WTC11 (cell line): Measurements from ENCODE around the gene ADGRG7. TPM values are rescaled to one million over a fixed set of nuclear protein-coding genes. Genes with fewer than 3 reads are reported as not detected.

Experiments
- ATF1 ChIP-seq: sonication (generic); formaldehyde crosslinking; IDR thresholded peaks from 2 replicates; pipeline ENCODE4 v1.8.1; 2023; ENCODE audit warnings: mild to moderate bottlenecking, moderate library complexity, missing genetic modification reagents
- FOXJ3 ChIP-seq: sonication (generic); formaldehyde crosslinking; IDR thresholded peaks from 2 replicates; pipeline ENCODE4 v1.9.0; 2021; ENCODE audit warnings: missing genetic modification reagents, mild to moderate bottlenecking, borderline replicate concordance
- FOXK1 ChIP-seq: sonication (generic); formaldehyde crosslinking; IDR thresholded peaks from 2 replicates; pipeline ENCODE4 v1.8.0; 2022; ENCODE audit warnings: mild to moderate bottlenecking, moderate library complexity, missing genetic modification reagents
- JAZF1 ChIP-seq: fragments of 250-450 bp; sonication (Bioruptor Pico); IDR thresholded peaks from 2 replicates; pipeline ENCODE4 v1.9.0; 2021; ENCODE audit warnings: moderate library complexity, mild to moderate bottlenecking, inconsistent platforms
- NFYB ChIP-seq: sonication (generic); formaldehyde crosslinking; conservative IDR thresholded peaks from 2 replicates; pipeline ENCODE4 v1.8.0; 2022; ENCODE audit warnings: low read depth, missing genetic modification reagents
- OVOL2 ChIP-seq: fragments of 250-450 bp; sonication (Bioruptor Pico); IDR thresholded peaks from 2 replicates; pipeline ENCODE4 v1.9.0; 2021; ENCODE audit warnings: mild to moderate bottlenecking, borderline replicate concordance
- RELA ChIP-seq: sonication (generic); formaldehyde crosslinking; IDR thresholded peaks from 2 replicates; pipeline ENCODE4 v1.8.1; 2022; ENCODE audit warnings: missing genetic modification reagents, mild to moderate bottlenecking, borderline replicate concordance
- SOX15 ChIP-seq: fragments of 250-450 bp; sonication (Bioruptor Pico); IDR thresholded peaks from 2 replicates; pipeline ENCODE4 v1.9.0; 2021; ENCODE audit warnings: mild to moderate bottlenecking
- ZNF121 ChIP-seq: sonication (generic); formaldehyde crosslinking; IDR thresholded peaks from 2 replicates; pipeline ENCODE4 v1.8.0; 2023; ENCODE audit warnings: missing genetic modification reagents
- ZNF232 ChIP-seq: sonication (generic); formaldehyde crosslinking; IDR thresholded peaks from 2 replicates; pipeline ENCODE4 v1.8.0; 2022; ENCODE audit warnings: mild to moderate bottlenecking, missing genetic modification reagents
- ZNF263 ChIP-seq: sonication (generic); formaldehyde crosslinking; IDR thresholded peaks from 2 replicates; pipeline ENCODE4 v1.8.1; 2022; ENCODE audit warnings: low read depth, mild to moderate bottlenecking, moderate library complexity, missing genetic modification reagents
- ZNF396 ChIP-seq: fragments of 250-450 bp; sonication (Bioruptor Pico); IDR thresholded peaks from 2 replicates; pipeline ENCODE4 v1.8.0; 2021; ENCODE audit warnings: mild to moderate bottlenecking, moderate library complexity, borderline replicate concordance
- ZNF423 ChIP-seq: fragments of 250-450 bp; sonication (Bioruptor Pico); IDR thresholded peaks from 2 replicates; pipeline ENCODE4 v2.1.2; 2022; ENCODE audit warnings: mild to moderate bottlenecking, moderate library complexity
- ZNF671 ChIP-seq: fragments of 250-450 bp; sonication (Bioruptor Pico); IDR thresholded peaks from 2 replicates; pipeline ENCODE4 v1.8.0; 2021; ENCODE audit warnings: mild to moderate bottlenecking
- total RNA-seq: library from RNA; stranded (reverse); gene quantifications from 3 replicates; pipeline ENCODE4 v1.2.3, GENCODE V29; 2021
- TF ChIP-seq, protein P1 (sequence below): fragments of 250-450 bp; sonication (Bioruptor Pico); IDR thresholded peaks from 2 replicates; pipeline ENCODE4 v1.9.0; 2021; ENCODE audit warnings: mild to moderate bottlenecking
- TF ChIP-seq, protein P2 (sequence below): sonication (generic); formaldehyde crosslinking; IDR thresholded peaks from 2 replicates; pipeline ENCODE4 v1.8.0; 2023; ENCODE audit warnings: mild to moderate bottlenecking, missing genetic modification reagents
- TF ChIP-seq, protein P3 (sequence below): fragments of 250-450 bp; sonication (Bioruptor Pico); conservative IDR thresholded peaks from 2 replicates; pipeline ENCODE4 v1.9.0; 2021; ENCODE audit warnings: mild to moderate bottlenecking
- TF ChIP-seq, protein P4 (sequence below): sonication (generic); formaldehyde crosslinking; conservative IDR thresholded peaks from 2 replicates; pipeline ENCODE4 v1.8.1; 2022; ENCODE audit warnings: mild to moderate bottlenecking, missing genetic modification reagents
- TF ChIP-seq, protein P5 (sequence below): fragments of 250-450 bp; sonication (Bioruptor Pico); IDR thresholded peaks from 2 replicates; pipeline ENCODE4 v1.9.0; 2021; ENCODE audit warnings: mild to moderate bottlenecking
- TF ChIP-seq, protein P6 (sequence below): sonication (generic); formaldehyde crosslinking; IDR thresholded peaks from 2 replicates; pipeline ENCODE4 v1.8.1; 2023; ENCODE audit warnings: mild to moderate bottlenecking, missing genetic modification reagents, borderline replicate concordance
- TF ChIP-seq, protein P7 (sequence below): sonication (generic); formaldehyde crosslinking; IDR thresholded peaks from 2 replicates; pipeline ENCODE4 v1.8.1; 2023; ENCODE audit warnings: mild to moderate bottlenecking, missing genetic modification reagents, moderate library complexity
- TF ChIP-seq, protein P8 (sequence below): fragments of 250-450 bp; sonication (Bioruptor Pico); IDR thresholded peaks from 2 replicates; pipeline ENCODE4 v1.8.0; 2021; ENCODE audit warnings: mild to moderate bottlenecking
- TF ChIP-seq, protein P9 (sequence below): sonication (generic); formaldehyde crosslinking; IDR thresholded peaks from 2 replicates; pipeline ENCODE4 v1.8.0; 2022; ENCODE audit warnings: mild to moderate bottlenecking, missing genetic modification reagents

The ADGRG7 gene
- total RNA-seq, 1 experiment from 2014 or later = not detected

DNA sequence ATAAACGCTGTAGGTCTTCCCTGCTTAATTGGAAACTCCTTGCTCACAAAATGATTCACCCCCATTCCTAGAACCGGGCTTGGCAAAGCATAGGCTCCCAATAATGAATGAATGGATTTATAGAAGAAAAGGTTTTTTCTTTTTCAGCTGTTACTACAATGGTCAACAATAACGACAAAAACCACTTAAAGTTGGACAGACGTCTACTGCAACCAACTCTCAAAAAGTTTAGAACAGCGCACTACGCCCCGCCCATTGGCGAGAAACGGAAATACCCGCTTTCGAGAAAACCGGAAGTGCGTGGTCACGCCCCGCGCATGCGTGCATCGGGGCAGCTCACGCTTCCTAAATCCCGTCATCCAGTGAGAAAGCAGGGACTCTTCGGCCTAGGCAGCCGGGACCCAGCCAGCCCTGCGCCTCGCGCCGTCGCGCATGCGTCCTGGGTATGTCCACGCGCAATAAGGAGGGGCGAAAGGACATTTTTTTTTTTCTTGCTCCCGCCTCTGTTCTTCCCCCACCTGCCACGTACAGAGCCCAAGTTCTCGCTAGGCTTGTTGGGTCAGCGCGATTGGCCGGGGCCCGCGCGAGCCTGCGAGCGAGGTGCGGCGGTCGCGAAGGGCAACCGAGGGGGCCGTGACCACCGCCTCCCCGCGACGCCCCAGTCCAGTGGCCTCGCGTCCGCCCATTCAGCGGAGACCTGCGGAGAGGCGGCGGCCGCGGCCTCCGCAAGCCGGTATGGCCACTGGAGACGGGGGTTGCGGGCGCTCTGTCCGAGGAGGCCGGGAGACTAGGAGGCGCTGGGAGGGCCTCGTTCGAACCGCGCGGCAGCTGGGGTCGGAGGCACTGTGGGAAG, 99.8 kb downstream of the ADGRG7 start, which contains the start of gene TFG (continued):
- TF ChIP-seq, protein P1, sequence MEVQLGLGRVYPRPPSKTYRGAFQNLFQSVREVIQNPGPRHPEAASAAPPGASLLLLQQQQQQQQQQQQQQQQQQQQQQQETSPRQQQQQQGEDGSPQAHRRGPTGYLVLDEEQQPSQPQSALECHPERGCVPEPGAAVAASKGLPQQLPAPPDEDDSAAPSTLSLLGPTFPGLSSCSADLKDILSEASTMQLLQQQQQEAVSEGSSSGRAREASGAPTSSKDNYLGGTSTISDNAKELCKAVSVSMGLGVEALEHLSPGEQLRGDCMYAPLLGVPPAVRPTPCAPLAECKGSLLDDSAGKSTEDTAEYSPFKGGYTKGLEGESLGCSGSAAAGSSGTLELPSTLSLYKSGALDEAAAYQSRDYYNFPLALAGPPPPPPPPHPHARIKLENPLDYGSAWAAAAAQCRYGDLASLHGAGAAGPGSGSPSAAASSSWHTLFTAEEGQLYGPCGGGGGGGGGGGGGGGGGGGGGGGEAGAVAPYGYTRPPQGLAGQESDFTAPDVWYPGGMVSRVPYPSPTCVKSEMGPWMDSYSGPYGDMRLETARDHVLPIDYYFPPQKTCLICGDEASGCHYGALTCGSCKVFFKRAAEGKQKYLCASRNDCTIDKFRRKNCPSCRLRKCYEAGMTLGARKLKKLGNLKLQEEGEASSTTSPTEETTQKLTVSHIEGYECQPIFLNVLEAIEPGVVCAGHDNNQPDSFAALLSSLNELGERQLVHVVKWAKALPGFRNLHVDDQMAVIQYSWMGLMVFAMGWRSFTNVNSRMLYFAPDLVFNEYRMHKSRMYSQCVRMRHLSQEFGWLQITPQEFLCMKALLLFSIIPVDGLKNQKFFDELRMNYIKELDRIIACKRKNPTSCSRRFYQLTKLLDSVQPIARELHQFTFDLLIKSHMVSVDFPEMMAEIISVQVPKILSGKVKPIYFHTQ (CRISPR knock-in tag) = no peak
- TF ChIP-seq, protein P2, sequence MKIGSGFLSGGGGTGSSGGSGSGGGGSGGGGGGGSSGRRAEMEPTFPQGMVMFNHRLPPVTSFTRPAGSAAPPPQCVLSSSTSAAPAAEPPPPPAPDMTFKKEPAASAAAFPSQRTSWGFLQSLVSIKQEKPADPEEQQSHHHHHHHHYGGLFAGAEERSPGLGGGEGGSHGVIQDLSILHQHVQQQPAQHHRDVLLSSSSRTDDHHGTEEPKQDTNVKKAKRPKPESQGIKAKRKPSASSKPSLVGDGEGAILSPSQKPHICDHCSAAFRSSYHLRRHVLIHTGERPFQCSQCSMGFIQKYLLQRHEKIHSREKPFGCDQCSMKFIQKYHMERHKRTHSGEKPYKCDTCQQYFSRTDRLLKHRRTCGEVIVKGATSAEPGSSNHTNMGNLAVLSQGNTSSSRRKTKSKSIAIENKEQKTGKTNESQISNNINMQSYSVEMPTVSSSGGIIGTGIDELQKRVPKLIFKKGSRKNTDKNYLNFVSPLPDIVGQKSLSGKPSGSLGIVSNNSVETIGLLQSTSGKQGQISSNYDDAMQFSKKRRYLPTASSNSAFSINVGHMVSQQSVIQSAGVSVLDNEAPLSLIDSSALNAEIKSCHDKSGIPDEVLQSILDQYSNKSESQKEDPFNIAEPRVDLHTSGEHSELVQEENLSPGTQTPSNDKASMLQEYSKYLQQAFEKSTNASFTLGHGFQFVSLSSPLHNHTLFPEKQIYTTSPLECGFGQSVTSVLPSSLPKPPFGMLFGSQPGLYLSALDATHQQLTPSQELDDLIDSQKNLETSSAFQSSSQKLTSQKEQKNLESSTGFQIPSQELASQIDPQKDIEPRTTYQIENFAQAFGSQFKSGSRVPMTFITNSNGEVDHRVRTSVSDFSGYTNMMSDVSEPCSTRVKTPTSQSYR (CRISPR knock-in tag) = no peak
- TF ChIP-seq, protein P3, sequence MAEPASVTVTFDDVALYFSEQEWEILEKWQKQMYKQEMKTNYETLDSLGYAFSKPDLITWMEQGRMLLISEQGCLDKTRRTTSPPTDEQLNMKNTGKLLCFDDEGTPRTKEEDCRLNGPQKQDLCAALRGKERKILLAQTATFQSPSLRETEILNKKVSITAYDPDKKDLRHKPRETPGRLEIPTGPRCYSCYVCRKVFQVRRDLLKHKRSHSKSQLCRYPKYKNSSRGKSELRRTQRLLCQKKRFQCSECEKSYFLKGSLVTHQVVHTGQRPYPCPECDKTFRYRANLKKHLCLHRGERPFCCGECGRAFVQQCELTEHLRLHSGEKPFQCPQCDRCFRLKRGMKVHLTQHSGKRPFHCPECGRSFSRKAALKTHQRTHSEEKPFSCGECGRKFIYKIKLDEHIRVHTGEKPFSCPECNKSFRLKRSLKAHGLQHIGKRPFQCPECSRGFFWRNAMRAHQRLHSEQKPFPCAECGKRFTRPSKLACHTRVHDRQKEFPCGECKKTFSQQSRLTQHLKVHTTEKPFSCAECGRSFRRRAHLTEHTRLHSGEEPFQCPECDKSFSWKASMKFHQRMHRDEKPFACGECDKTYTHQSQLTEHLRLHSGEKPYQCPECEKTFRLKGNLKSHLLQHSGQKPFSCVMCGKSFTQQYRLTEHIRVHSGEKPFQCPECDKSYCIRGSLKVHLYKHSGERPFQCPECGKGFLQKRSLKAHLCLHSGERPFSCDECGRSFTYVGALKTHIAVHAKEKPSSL (CRISPR knock-in tag) = no peak
- TF ChIP-seq, protein P4, sequence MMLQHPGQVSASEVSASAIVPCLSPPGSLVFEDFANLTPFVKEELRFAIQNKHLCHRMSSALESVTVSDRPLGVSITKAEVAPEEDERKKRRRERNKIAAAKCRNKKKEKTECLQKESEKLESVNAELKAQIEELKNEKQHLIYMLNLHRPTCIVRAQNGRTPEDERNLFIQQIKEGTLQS (CRISPR knock-in tag) = no peak
- 0 out of 2 replicates have a peak, but pooled peaks have one; percentile 26 for TF ChIP-seq NFYB (CRISPR knock-in tag)
- no peak for TF ChIP-seq JAZF1
- TF ChIP-seq ATF1 (CRISPR knock-in tag) = no peak
- no peak for TF ChIP-seq ZNF671 (CRISPR knock-in tag)
- TF ChIP-seq FOXJ3 (CRISPR knock-in tag) = no peak
- TF ChIP-seq OVOL2 (CRISPR knock-in tag) = no peak
- peak; percentile 57; the same call in 1 of the 2 replicates for TF ChIP-seq ZNF232 (CRISPR knock-in tag)
- TF ChIP-seq FOXK1 (CRISPR knock-in tag) = peak; percentile 79; the same call in 1 of the 2 replicates
- TF ChIP-seq ZNF121 (CRISPR knock-in tag) = no peak
- TF ChIP-seq, protein P5, sequence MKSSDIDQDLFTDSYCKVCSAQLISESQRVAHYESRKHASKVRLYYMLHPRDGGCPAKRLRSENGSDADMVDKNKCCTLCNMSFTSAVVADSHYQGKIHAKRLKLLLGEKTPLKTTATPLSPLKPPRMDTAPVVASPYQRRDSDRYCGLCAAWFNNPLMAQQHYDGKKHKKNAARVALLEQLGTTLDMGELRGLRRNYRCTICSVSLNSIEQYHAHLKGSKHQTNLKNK (CRISPR knock-in tag) = no peak
- no peak for TF ChIP-seq SOX15
- no peak for TF ChIP-seq ZNF423 (CRISPR knock-in tag)
- TF ChIP-seq ZNF263 (CRISPR knock-in tag) = no peak
- TF ChIP-seq, protein P6, sequence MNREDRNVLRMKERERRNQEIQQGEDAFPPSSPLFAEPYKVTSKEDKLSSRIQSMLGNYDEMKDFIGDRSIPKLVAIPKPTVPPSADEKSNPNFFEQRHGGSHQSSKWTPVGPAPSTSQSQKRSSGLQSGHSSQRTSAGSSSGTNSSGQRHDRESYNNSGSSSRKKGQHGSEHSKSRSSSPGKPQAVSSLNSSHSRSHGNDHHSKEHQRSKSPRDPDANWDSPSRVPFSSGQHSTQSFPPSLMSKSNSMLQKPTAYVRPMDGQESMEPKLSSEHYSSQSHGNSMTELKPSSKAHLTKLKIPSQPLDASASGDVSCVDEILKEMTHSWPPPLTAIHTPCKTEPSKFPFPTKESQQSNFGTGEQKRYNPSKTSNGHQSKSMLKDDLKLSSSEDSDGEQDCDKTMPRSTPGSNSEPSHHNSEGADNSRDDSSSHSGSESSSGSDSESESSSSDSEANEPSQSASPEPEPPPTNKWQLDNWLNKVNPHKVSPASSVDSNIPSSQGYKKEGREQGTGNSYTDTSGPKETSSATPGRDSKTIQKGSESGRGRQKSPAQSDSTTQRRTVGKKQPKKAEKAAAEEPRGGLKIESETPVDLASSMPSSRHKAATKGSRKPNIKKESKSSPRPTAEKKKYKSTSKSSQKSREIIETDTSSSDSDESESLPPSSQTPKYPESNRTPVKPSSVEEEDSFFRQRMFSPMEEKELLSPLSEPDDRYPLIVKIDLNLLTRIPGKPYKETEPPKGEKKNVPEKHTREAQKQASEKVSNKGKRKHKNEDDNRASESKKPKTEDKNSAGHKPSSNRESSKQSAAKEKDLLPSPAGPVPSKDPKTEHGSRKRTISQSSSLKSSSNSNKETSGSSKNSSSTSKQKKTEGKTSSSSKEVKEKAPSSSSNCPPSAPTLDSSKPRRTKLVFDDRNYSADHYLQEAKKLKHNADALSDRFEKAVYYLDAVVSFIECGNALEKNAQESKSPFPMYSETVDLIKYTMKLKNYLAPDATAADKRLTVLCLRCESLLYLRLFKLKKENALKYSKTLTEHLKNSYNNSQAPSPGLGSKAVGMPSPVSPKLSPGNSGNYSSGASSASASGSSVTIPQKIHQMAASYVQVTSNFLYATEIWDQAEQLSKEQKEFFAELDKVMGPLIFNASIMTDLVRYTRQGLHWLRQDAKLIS (CRISPR knock-in tag) = peak; percentile 48; the same call in 1 of the 2 replicates
- TF ChIP-seq, protein P7, sequence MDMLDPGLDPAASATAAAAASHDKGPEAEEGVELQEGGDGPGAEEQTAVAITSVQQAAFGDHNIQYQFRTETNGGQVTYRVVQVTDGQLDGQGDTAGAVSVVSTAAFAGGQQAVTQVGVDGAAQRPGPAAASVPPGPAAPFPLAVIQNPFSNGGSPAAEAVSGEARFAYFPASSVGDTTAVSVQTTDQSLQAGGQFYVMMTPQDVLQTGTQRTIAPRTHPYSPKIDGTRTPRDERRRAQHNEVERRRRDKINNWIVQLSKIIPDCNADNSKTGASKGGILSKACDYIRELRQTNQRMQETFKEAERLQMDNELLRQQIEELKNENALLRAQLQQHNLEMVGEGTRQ (CRISPR knock-in tag) = no peak; the same call in 1 of the 2 replicates
- TF ChIP-seq, protein P8, sequence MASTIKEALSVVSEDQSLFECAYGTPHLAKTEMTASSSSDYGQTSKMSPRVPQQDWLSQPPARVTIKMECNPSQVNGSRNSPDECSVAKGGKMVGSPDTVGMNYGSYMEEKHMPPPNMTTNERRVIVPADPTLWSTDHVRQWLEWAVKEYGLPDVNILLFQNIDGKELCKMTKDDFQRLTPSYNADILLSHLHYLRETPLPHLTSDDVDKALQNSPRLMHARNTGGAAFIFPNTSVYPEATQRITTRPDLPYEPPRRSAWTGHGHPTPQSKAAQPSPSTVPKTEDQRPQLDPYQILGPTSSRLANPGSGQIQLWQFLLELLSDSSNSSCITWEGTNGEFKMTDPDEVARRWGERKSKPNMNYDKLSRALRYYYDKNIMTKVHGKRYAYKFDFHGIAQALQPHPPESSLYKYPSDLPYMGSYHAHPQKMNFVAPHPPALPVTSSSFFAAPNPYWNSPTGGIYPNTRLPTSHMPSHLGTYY (CRISPR knock-in tag) = 0 out of 2 replicates have a peak, but pooled peaks have one; percentile 31
- no peak for TF ChIP-seq ZNF396 (CRISPR knock-in tag)
- no peak for TF ChIP-seq RELA (CRISPR knock-in tag)
- TF ChIP-seq, protein P9, sequence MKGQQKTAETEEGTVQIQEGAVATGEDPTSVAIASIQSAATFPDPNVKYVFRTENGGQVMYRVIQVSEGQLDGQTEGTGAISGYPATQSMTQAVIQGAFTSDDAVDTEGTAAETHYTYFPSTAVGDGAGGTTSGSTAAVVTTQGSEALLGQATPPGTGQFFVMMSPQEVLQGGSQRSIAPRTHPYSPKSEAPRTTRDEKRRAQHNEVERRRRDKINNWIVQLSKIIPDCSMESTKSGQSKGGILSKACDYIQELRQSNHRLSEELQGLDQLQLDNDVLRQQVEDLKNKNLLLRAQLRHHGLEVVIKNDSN (CRISPR knock-in tag) = no peak
